CD4-positive, alpha-beta memory T cell (primary cell): ENCODE results near the gene PLXNA4. TPM values are rescaled to one million over a fixed set of nuclear protein-coding genes. Genes with fewer than 3 reads are reported as not detected.

ENCODE experiments used
- CTCF ChIA-PET: fragments of 350-600 bp; sonication (Branson Sonifier 250); formaldehyde crosslinking; loops from one replicate; lab custom pipeline; 2021; ENCODE audit warnings: inconsistent platforms; ENCODE audit not compliant: partially characterized antibody; lab: Charles Lee
- POLR2A ChIA-PET: fragments of 350-600 bp; sonication (Branson Sonifier 250); formaldehyde crosslinking; loops from one replicate; lab custom pipeline; 2021; ENCODE audit not compliant: partially characterized antibody; lab: Charles Lee
- DNase-seq, 5 donors: peaks; one replicate each; pipeline versions ENCODE4 v3.0.0 to v3.0.0-alpha.2; 2020 to 2022; ENCODE audit warnings: mixed read lengths in 1 of 5
- H3K27ac ChIP-seq: one replicate; pipeline ENCODE4 v1.7.0; 2013; ENCODE audit warnings: low read depth, low read length
- H3K27me3 ChIP-seq: 2 replicates; pipeline ENCODE4 v1.7.0; 2013; ENCODE audit warnings: mild to moderate bottlenecking, low read length, moderate library complexity; ENCODE audit not compliant: insufficient read depth
- H3K36me3 ChIP-seq: 2 replicates; pipeline ENCODE4 v1.7.0; 2013; ENCODE audit warnings: mild to moderate bottlenecking, low read length, moderate library complexity; ENCODE audit not compliant: insufficient read depth
- H3K4me1 ChIP-seq: 2 replicates; pipeline ENCODE4 v1.7.0; 2013; ENCODE audit warnings: mild to moderate bottlenecking, low read length, moderate library complexity; ENCODE audit not compliant: insufficient read depth
- H3K4me3 ChIP-seq, 2 donors: one replicate each; pipeline ENCODE4 v1.7.0; 2013; ENCODE audit warnings: low read length in 2 of 2, mild to moderate bottlenecking in 1 of 2
- H3K9me3 ChIP-seq, 2 donors: one replicate each; pipeline ENCODE4 v1.7.0; 2013; ENCODE audit warnings: low read length in 2 of 2, control low read depth in 1 of 2; ENCODE audit not compliant: control insufficient read depth in 1 of 2
- H3K27ac Mint-ChIP-seq, 7 donors: one replicate each; pipeline ENCODE4 v1.8.0; 2020 to 2021; ENCODE audit warnings: mixed read lengths in 7 of 7, mild to moderate bottlenecking in 6 of 7, inconsistent platforms in 3 of 7, moderate library complexity in 3 of 7
- H3K27me3 Mint-ChIP-seq, 2 donors: one replicate each; pipeline ENCODE4 v1.8.0; 2020 to 2021; ENCODE audit warnings: mixed read lengths in 2 of 2
- H3K36me3 Mint-ChIP-seq, 2 donors: one replicate each; pipeline ENCODE4 v1.8.0; 2020 to 2021; ENCODE audit warnings: mixed read lengths in 2 of 2, inconsistent platforms in 1 of 2, mild to moderate bottlenecking in 1 of 2
- H3K4me1 Mint-ChIP-seq, 4 donors: one replicate each; pipeline ENCODE4 v1.8.0; 2020 to 2021; ENCODE audit warnings: mixed read lengths in 4 of 4, mild to moderate bottlenecking in 1 of 4
- H3K4me3 Mint-ChIP-seq, 8 donors: one replicate each; pipeline ENCODE4 v1.8.0; 2020 to 2021; ENCODE audit warnings: mixed read lengths in 8 of 8, mild to moderate bottlenecking in 7 of 8, moderate library complexity in 6 of 8, inconsistent platforms in 3 of 8
- H3K9me3 Mint-ChIP-seq, 8 donors: one replicate each; pipeline ENCODE4 v1.8.0; 2020 to 2021; ENCODE audit warnings: mixed read lengths in 8 of 8, mild to moderate bottlenecking in 5 of 8, inconsistent platforms in 3 of 8, moderate library complexity in 1 of 8
- intact Hi-C: fragments of 100-400 bp; cut with micrococcal nuclease; formaldehyde crosslinking; loops from one replicate; pipeline ENCODE4 v1.15.1; 2023
- polyA plus RNA-seq, 2 donors: library from polyadenylated mRNA; unstranded; fragments of 300-500 nt; fragmentation: Illumina TruSeq; gene quantifications; one replicate each; pipeline ENCODE4 v1.2.3, GENCODE V29; 2021
- total RNA-seq, 2 experiments: library from RNA; stranded (reverse); gene quantifications; one replicate each; pipeline ENCODE4 v1.2.3, GENCODE V29; 2021

Gene PLXNA4
- total and polyA plus RNA-seq, 4 experiments from 2014 or later: 0.06 to 0.94 (median 0.58) TPM

DNA sequence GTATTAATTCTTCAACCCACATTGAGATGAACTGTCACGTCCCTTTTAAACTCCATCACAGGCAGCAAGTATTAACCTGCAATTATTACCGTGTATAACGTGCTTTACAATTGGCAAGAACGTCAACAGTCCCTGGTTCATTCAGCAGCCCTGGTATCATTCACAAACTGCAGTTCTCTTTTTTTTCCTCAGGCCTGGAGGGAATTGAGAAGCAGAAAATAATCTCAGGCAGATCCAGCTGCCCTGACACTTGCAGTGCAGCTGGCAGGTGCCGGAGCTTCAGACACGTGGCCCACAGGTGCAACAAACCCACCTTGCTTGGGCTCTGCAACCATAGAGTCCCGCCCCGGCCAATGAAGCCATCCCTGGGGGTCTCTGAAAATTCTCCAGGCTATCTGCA is 137.3 kb downstream of the PLXNA4 start:
- Histone ChIP-seq H3K27me3 (no peaks in the 10 kb centered on the region), H3K27ac (no peak overlapping the region), H3K4me3 (no peak overlapping the region), H3K4me1 (peaks cover 67% of the 10 kb centered on the region), H3K36me3 (no peaks in the 10 kb centered on the region), H3K9me3 (no peaks in the 10 kb centered on the region)
- no peak overlapping the region for H3K27ac Mint-ChIP-seq
- CTCF ChIA-PET: interaction anchor here (1.0 to 1.1 kb wide), 2 partner anchors 10 to 142 kb away, joined by 3 to 5 read pairs; no protein-coding TSS in a partner anchor
- H3K27me3 Mint-ChIP-seq: no peaks in the 10 kb centered on the region
- H3K36me3 Mint-ChIP-seq: no peaks in the 10 kb centered on the region
- intact Hi-C loops: no loop called here
- peaks cover 0 to 1% (median 0%) of the 10 kb centered on the region in 8 donors for H3K9me3 Mint-ChIP-seq
- H3K4me3 Mint-ChIP-seq: no peak overlapping the region
- no peak for DNase-seq
- POLR2A ChIA-PET: interaction anchor here (1.2 to 1.8 kb wide), 3 partner anchors 9 to 16 kb away, joined by 3 to 8 read pairs (median 3); no protein-coding TSS in a partner anchor
- H3K4me1 Mint-ChIP-seq: peaks cover 38 to 73% (median 51%) of the 10 kb centered on the region in 4 donors

DNA sequence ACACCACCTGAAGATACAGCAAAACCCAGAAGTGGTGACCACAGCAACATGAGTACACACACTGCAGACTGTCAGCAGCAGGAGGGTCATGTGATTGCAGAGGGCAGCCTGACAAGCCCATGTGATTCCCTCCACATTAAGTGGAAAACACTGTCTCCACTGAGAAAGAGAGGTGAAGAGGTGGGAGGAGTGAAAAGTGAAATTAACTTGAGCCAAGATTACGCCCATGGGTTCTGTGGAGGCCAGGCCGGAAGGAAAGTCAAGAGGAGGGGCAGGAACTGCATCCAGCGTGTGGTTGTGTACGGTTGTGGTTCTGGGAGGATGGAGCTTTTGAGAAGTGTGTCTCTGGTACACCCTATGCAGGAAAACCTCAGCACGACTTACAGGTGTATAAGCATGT is 138.5 kb downstream of the PLXNA4 start:
- peaks cover 0 to 1% (median 0%) of the 10 kb centered on the region in 8 donors for H3K9me3 Mint-ChIP-seq
- ChIA-PET POLR2A (interaction anchor here (0.7 to 1.8 kb wide), 6 partner anchors 8 to 36 kb away, joined by 3 to 8 read pairs (median 4); no protein-coding TSS in a partner anchor), CTCF (interaction anchor here (1.0 to 1.6 kb wide), 2 partner anchors 9 to 10 kb away, joined by 3 to 4 read pairs; no protein-coding TSS in a partner anchor)
- H3K27ac Mint-ChIP-seq: peak overlapping the region; percentile 2 to 86 (median 42)
- no peaks in the 10 kb centered on the region for H3K36me3 Mint-ChIP-seq
- peaks cover 79% of the 10 kb centered on the region for H3K4me1 ChIP-seq
- no peaks in the 10 kb centered on the region for H3K27me3 Mint-ChIP-seq
- DNase-seq: peak; percentile 40 to 63 (median 56)
- H3K27ac ChIP-seq: no peak overlapping the region
- H3K27me3 ChIP-seq: no peaks in the 10 kb centered on the region
- no peaks in the 10 kb centered on the region for H3K36me3 ChIP-seq
- H3K9me3 ChIP-seq: no peaks in the 10 kb centered on the region
- peak overlapping the region; percentile 27 to 79 (median 60) for H3K4me3 Mint-ChIP-seq
- H3K4me3 ChIP-seq: no peak overlapping the region
- peaks cover 43 to 80% (median 62%) of the 10 kb centered on the region in 4 donors for H3K4me1 Mint-ChIP-seq
- intact Hi-C loops: no loop called here

DNA sequence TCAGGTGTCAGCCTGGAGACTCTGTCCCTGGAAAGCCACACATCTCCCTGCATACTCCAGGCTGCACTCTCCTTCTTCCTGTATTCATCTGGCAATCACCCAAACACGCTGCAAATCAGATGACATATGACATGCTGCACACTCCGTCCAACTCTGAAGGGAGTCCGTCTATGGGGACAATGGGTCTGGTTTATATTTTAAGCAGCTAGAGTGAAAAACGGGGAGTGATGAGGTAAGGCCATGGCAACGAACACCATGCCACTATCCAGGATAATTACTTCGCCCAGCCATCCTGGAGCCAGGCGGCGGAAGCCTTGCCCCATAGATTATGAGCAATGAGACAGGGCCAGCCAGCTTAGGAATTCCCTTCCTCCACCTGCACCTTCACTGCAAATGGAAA is 140.1 kb downstream of the PLXNA4 start:
- H3K4me1 ChIP-seq: peaks cover 95% of the 10 kb centered on the region
- no peaks in the 10 kb centered on the region for H3K36me3 ChIP-seq
- POLR2A ChIA-PET: no interaction called here
- Mint-ChIP-seq H3K4me3 (peak overlapping the region in 6 of 8 donors; percentile 4 to 70 (median 30)), H3K27me3 (no peaks in the 10 kb centered on the region), H3K27ac (peak overlapping the region; percentile 7 to 77 (median 32)), H3K9me3 (peaks cover 0 to 1% (median 0%) of the 10 kb centered on the region in 8 donors), H3K4me1 (peaks cover 55 to 96% (median 78%) of the 10 kb centered on the region in 4 donors), H3K36me3 (no peaks in the 10 kb centered on the region)
- no peak overlapping the region for H3K27ac ChIP-seq
- no peaks in the 10 kb centered on the region for H3K9me3 ChIP-seq
- intact Hi-C loops: no loop called here
- no peak for DNase-seq
- no peaks in the 10 kb centered on the region for H3K27me3 ChIP-seq
- H3K4me3 ChIP-seq: no peak overlapping the region
- CTCF ChIA-PET: no interaction called here

DNA sequence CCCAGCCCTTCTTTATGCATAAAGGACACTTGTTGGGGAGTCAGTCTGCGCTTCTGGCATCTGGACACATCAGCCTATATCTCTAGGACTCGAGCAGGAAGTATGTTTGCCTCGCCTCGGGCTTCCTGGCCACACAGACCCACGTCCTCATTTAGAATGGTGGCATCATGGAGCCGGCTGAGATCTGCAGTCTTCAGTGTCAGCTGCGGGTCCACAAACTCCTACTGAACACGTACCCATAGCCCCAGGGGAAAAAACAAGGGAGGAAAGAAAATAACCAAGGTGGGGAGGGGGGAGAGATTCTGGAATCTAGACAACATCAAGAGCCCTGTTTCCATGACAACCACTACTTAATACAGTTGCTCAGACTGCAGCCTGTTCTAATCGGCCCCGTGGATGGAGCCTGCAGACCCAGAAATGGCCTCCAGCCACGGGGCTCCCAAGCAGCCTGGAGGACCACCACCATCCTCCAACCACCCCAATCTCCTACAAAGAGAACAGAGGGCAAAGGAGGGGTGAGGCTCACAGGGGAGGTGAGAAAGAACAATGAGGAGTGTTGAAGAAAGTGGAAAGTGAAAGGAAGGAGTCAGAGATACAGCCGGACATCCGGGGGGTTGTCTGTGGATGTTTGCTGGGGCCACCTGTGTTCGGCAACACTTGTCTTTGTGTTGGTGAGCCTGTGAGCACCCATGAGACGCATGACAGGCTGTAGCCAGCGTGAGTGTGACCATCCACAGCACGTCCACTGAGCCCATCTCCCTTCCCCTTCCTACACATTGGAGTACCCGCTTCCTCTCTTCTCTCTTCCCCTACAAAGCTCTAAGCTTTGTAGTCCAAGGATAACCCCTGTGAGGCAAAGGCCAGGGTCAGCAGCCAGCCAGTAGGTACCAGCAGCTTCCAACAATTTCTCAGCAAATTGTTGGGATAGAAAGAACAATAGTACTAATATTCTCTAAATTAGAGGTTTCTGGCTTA is 141.0 kb downstream of the PLXNA4 start:
- DNase-seq: peak in 3 of 5 donors; percentile 24 to 43 (median 24)
- peak overlapping the region; percentile 4 for H3K27ac ChIP-seq
- intact Hi-C loops: no loop called here
- peak overlapping the region; percentile 48 to 91 (median 74) for H3K4me3 Mint-ChIP-seq
- peaks cover 58 to 100% (median 84%) of the 10 kb centered on the region in 4 donors for H3K4me1 Mint-ChIP-seq
- H3K4me1 ChIP-seq: peaks cover 100% of the 10 kb centered on the region
- H3K36me3 ChIP-seq: no peaks in the 10 kb centered on the region
- no peaks in the 10 kb centered on the region for H3K9me3 ChIP-seq
- H3K27me3 Mint-ChIP-seq: no peaks in the 10 kb centered on the region
- peaks cover 0 to 1% (median 0%) of the 10 kb centered on the region in 8 donors for H3K9me3 Mint-ChIP-seq
- POLR2A ChIA-PET: interaction anchor here (0.8 kb wide), 1 partner anchor 27 kb away, joined by 3 read pairs; no protein-coding TSS in a partner anchor
- H3K27ac Mint-ChIP-seq: peak overlapping the region; percentile 63 to 97 (median 87)
- H3K4me3 ChIP-seq: no peak overlapping the region
- no peaks in the 10 kb centered on the region for H3K27me3 ChIP-seq
- no peaks in the 10 kb centered on the region for H3K36me3 Mint-ChIP-seq
- CTCF ChIA-PET: no interaction called here

DNA sequence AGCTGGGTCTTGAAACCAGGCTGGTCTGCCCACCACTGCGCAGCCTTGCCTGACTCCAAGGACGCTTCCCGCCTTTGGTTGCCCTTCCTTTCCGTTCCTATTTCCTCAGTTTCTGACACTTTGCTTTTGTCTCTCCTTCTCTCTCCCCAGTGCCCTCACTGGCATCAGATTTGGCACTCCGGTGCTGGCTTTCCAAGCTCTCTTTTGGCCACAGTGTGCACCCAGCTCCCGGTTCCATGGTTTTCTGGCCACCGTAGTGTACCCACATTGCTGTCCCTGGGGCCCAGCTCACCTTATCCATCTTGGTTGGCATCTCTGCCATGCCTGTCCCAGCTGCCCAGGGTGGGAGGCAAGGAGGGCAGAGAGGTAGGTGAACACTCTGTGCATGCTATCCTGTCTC is 142.2 kb downstream of the PLXNA4 start:
- peak overlapping the region in 6 of 8 donors; percentile 17 to 91 (median 44) for H3K4me3 Mint-ChIP-seq
- H3K36me3 Mint-ChIP-seq: no peaks in the 10 kb centered on the region
- intact Hi-C loops: no loop called here
- Histone ChIP-seq H3K4me1 (peaks cover 96% of the 10 kb centered on the region), H3K4me3 (no peak overlapping the region), H3K9me3 (no peaks in the 10 kb centered on the region), H3K27ac (no peak overlapping the region), H3K27me3 (no peaks in the 10 kb centered on the region), H3K36me3 (no peaks in the 10 kb centered on the region)
- H3K27me3 Mint-ChIP-seq: no peaks in the 10 kb centered on the region
- peaks cover 0 to 1% (median 0%) of the 10 kb centered on the region in 8 donors for H3K9me3 Mint-ChIP-seq
- H3K27ac Mint-ChIP-seq: peak overlapping the region in 6 of 7 donors; percentile 25 to 96 (median 74)
- ChIA-PET CTCF (interaction anchor here (1.1 kb wide), 1 partner anchor 16 kb away, joined by 3 read pairs; no protein-coding TSS in a partner anchor), POLR2A (interaction anchor here (0.8 to 1.0 kb wide), 4 partner anchors 12 to 29 kb away, joined by 3 to 4 read pairs (median 3); no protein-coding TSS in a partner anchor)
- H3K4me1 Mint-ChIP-seq: peaks cover 59 to 100% (median 84%) of the 10 kb centered on the region in 4 donors
- DNase-seq: no peak

DNA sequence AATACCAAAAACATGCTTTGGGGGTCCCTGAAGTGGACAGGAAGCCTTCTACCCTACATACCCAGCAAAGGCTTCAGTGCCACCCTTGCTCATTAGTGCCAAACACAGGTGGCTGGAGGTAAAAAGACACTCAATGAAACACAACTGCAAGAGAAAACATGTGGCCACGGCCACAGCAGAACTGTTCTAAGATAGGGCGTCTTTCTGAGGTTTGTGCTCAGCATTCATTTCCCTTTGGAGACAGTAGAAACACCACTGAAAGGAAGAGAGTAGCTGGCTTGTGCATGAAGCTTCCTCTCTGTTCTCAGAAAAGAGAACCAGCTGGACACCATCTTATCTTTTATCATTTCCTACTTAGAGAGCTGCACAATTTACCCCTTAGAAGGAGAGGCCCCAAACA is 143.0 kb downstream of the PLXNA4 start:
- peak overlapping the region; percentile 25 to 91 (median 63) for H3K27ac Mint-ChIP-seq
- no peaks in the 10 kb centered on the region for H3K27me3 Mint-ChIP-seq
- no peak overlapping the region for H3K27ac ChIP-seq
- peaks cover 57 to 99% (median 83%) of the 10 kb centered on the region in 4 donors for H3K4me1 Mint-ChIP-seq
- intact Hi-C loops: no loop called here
- peaks cover 0 to 1% (median 0%) of the 10 kb centered on the region in 8 donors for H3K9me3 Mint-ChIP-seq
- DNase-seq: peak in 1 of 5 donors; percentile 12
- CTCF ChIA-PET: interaction anchor here (1.1 kb wide), 1 partner anchor 15 kb away, joined by 3 read pairs; no protein-coding TSS in a partner anchor
- no peaks in the 10 kb centered on the region for H3K36me3 ChIP-seq
- peaks cover 88% of the 10 kb centered on the region for H3K4me1 ChIP-seq
- peak overlapping the region in 5 of 8 donors; percentile 33 to 66 (median 55) for H3K4me3 Mint-ChIP-seq
- no peaks in the 10 kb centered on the region for H3K36me3 Mint-ChIP-seq
- H3K4me3 ChIP-seq: no peak overlapping the region
- no peaks in the 10 kb centered on the region for H3K27me3 ChIP-seq
- POLR2A ChIA-PET: interaction anchor here (1.0 kb wide), 3 partner anchors 13 to 17 kb away, joined by 3 to 4 read pairs (median 3); no protein-coding TSS in a partner anchor
- no peaks in the 10 kb centered on the region for H3K9me3 ChIP-seq
